ENCODE data around the gene BIRC6. TPM values are rescaled to one million over a fixed set of nuclear protein-coding genes. Genes with fewer than 3 reads are reported as not detected.
"Not testable (repeated sequence)": the region's sequence is repeated elsewhere in the genome, so short reads cannot be mapped to it uniquely, and the experiment has no call there.

Gene BIRC6
- total RNA-seq, 1 donor from 2014 or later: 73.0 TPM

DNA sequence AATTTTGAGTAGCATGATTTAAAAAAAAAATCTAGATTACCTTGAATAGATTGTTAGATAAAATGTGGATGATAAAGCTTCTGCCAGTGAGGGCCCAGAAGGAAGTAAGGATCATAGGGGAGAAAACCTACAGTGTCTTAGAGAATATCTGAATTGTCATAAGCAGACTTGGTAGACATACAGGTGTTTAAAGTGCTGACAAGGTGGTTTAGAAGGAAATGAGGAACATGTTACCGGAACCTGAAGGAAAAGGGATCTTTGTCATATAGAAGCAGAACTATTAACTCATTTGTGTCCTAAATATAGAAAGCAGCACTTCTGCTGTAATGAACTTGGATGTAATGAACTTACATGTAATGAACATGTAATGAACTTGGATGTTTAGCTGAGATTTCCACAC, 176.1 kb downstream of the BIRC6 start:
- no peak for DNase-seq (ENCODE audit: low read depth)
- Histone ChIP-seq H3K36me3 (ENCODE audit: control insufficient read depth, insufficient read depth, low read length) (no peaks in the 10 kb centered on the region), H3K4me3 (ENCODE audit: low read depth, low read length) (no peak overlapping the region), H3K27me3 (ENCODE audit: control insufficient read depth, insufficient read depth, low read length) (no peaks in the 10 kb centered on the region)
- TF ChIP-seq, protein P1, sequence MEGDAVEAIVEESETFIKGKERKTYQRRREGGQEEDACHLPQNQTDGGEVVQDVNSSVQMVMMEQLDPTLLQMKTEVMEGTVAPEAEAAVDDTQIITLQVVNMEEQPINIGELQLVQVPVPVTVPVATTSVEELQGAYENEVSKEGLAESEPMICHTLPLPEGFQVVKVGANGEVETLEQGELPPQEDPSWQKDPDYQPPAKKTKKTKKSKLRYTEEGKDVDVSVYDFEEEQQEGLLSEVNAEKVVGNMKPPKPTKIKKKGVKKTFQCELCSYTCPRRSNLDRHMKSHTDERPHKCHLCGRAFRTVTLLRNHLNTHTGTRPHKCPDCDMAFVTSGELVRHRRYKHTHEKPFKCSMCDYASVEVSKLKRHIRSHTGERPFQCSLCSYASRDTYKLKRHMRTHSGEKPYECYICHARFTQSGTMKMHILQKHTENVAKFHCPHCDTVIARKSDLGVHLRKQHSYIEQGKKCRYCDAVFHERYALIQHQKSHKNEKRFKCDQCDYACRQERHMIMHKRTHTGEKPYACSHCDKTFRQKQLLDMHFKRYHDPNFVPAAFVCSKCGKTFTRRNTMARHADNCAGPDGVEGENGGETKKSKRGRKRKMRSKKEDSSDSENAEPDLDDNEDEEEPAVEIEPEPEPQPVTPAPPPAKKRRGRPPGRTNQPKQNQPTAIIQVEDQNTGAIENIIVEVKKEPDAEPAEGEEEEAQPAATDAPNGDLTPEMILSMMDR (IDR thresholded peaks at IDR 0.05; ENCODE audit: insufficient read depth, low read length, poor library complexity, severe bottlenecking): no peak

DNA sequence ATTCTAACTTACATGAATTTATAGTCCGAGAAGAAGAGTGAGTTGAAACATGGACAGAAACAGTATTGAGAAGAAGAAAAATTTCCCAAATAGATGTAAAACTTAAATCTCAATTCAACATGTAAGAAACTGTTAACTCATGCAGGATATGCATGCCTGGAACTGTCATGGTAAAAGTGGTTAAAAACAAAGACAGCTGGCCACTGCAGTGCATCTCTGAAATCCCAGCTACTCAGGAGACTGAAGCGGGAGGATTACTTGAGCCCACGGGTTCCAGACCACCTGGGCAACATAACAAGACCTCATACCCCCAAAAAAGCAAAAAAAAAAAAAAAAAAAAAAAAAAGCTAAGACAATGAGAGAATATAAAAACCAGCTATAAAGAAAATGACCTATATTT, 178.0 kb downstream of the BIRC6 start:
- TF ChIP-seq, protein P1 (IDR thresholded peaks at IDR 0.05; ENCODE audit: insufficient read depth, low read length, poor library complexity, severe bottlenecking): no peak
- DNase-seq (ENCODE audit: low read depth): no peak
- no peaks in the 10 kb centered on the region for H3K27me3 ChIP-seq (ENCODE audit: control insufficient read depth, insufficient read depth, low read length)
- no peaks in the 10 kb centered on the region for H3K36me3 ChIP-seq (ENCODE audit: control insufficient read depth, insufficient read depth, low read length)
- no peak overlapping the region for H3K4me3 ChIP-seq (ENCODE audit: low read depth, low read length)

DNA sequence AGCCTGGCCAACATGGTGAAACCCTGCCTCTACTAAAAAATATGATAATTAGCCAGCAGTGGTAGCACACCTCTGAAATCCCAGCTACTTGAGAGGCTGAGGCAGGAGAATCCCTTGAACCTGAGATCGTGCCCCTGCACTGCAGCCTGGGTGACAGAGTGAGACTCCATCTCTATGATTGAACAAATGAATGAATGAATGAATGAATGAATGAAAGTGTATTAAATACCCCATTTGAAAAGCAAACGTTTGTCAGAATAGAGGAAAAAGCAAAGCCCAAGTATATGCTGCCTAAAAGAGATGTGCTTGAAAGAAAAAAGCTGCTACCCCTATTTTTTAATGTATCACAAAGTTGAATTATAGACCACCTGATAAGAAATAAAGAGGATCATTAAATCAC, 181.9 kb downstream of the BIRC6 start:
- no peaks in the 10 kb centered on the region for H3K27me3 ChIP-seq (ENCODE audit: control insufficient read depth, insufficient read depth, low read length)
- no peak for DNase-seq (ENCODE audit: low read depth)
- TF ChIP-seq, protein P1 (IDR thresholded peaks at IDR 0.05; ENCODE audit: insufficient read depth, low read length, poor library complexity, severe bottlenecking): no peak
- no peaks in the 10 kb centered on the region for H3K36me3 ChIP-seq (ENCODE audit: control insufficient read depth, insufficient read depth, low read length)
- H3K4me3 ChIP-seq (ENCODE audit: low read depth, low read length): no peak overlapping the region

DNA sequence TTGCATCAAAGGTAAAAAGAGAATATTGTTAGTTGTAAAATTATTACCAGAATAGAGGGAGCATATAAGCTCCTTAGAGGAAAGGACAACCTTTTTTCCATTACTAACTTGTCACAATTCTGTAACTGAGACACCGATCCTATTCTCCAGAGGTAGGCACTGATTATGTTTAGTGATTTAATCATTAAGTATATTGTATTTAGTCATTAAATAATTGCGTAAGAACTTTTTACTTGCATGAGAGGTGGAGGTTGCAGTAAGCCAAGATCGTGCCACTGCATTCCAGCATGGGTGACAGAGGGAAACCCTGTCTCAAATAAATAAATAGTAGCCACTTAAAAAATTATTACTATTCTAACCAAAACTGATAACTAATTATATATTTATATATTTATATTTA, 195.7 kb downstream of the BIRC6 start:
- H3K4me3 ChIP-seq (ENCODE audit: low read depth, low read length); H3K36me3 ChIP-seq (ENCODE audit: control insufficient read depth, insufficient read depth, low read length); H3K27me3 ChIP-seq (ENCODE audit: control insufficient read depth, insufficient read depth, low read length); DNase-seq (ENCODE audit: low read depth): not testable (repeated sequence)

DNA sequence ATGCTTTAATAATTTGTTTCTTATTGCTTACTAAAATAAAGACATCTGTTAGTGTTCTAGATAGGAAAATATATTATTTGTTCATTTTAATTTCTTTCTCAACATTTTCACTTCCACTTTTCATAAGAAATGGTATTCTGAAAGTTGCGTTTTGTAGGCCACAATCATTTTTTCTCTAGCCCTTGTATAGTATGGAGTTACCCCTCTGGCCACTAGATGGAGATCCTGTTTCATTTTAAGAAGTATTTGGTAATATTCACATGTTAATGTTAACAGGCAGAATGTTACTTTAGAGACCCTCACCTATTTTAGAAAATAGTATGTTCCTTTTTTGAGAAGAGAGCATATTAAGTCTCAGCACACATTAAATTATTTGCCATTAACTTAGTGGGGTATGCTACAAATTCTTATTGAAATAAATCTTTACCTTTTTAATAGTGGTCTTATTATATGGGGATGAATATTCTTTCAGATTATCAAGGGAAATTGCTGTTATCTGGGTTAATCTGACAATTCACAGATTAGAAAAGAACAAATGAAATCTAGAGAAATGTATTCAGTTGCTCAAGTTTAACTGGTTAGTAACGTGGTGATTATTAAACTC, 197.1 kb downstream of the BIRC6 start:
- no peak overlapping the region for H3K4me3 ChIP-seq (ENCODE audit: low read depth, low read length)
- no peaks in the 10 kb centered on the region for H3K36me3 ChIP-seq (ENCODE audit: control insufficient read depth, insufficient read depth, low read length)
- no peaks in the 10 kb centered on the region for H3K27me3 ChIP-seq (ENCODE audit: control insufficient read depth, insufficient read depth, low read length)
- TF ChIP-seq, protein P1 (IDR thresholded peaks at IDR 0.05; ENCODE audit: insufficient read depth, low read length, poor library complexity, severe bottlenecking): peak; percentile 66
- peak; percentile 5 for DNase-seq (ENCODE audit: low read depth)

DNA sequence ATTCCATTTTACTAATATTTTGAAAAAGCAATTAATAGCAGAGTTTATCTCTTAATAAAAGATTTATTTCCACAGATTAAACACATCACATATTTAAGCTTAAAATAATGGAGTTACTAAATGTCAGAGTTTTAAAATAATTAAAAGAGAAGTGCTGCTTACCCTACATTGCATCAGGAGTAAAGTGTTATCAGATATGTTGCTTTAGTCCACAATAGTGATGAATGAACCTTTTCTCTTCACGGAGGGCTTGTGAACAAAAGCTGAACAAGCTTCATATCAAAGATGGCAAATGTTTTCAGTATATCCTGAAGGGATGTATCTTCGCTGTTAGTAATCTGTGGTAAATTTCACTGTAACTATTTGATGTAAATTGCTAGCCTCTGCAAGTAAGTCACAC, 201.7 kb downstream of the BIRC6 start:
- TF ChIP-seq, protein P1 (IDR thresholded peaks at IDR 0.05; ENCODE audit: insufficient read depth, low read length, poor library complexity, severe bottlenecking): no peak
- H3K36me3 ChIP-seq (ENCODE audit: control insufficient read depth, insufficient read depth, low read length): no peaks in the 10 kb centered on the region
- no peak overlapping the region for H3K4me3 ChIP-seq (ENCODE audit: low read depth, low read length)
- no peak for DNase-seq (ENCODE audit: low read depth)
- H3K27me3 ChIP-seq (ENCODE audit: control insufficient read depth, insufficient read depth, low read length): no peaks in the 10 kb centered on the region
